ENCODE data around the gene ANKDD1A. TPM values are rescaled to one million over a fixed set of nuclear protein-coding genes. Genes with fewer than 3 reads are reported as not detected.

The ANKDD1A gene
- total and polyA plus RNA-seq, 2 experiments from 2014 or later: 6.7 to 9.3 TPM

DNA sequence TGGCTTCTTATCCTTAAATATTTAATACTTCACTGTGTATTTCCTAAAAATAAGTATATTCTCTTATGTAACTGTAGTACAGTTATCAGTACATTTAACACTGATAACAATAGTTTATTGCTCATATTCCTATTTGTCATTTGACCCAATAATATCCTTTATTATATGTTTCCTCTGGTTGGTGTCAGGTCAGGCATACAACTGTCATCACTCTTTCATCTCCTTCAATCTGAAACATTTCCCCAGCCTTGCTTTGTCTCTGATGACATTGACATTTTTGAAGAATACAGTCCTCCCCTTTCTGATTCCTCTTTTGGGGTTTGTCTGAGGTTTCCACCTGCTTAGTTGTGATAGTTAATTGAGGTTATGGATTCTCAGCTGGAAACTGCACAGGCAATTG lies 42.2 kb upstream of the ANKDD1A start:
- H3K27me3 ChIP-seq (ENCODE audit: insufficient read depth): no peaks in the 10 kb centered on the region
- peaks cover 4% of the 10 kb centered on the region; the same call in 1 of the 2 replicates for H3K9me2 ChIP-seq (ENCODE audit: insufficient read depth)
- H3K36me3 ChIP-seq (ENCODE audit: insufficient read depth): no peaks in the 10 kb centered on the region
- no peak for DNase-seq (ENCODE audit: low spot score)
- H3K27me3 Mint-ChIP-seq (ENCODE audit: insufficient read depth, low read depth, poor library complexity): peaks cover 19% of the 10 kb centered on the region
- TF ChIP-seq STAT1 (IDR thresholded peaks at IDR 0.05; ENCODE audit: unreplicated experiment) (no peak), CREB1 (CRISPR knock-in tag; IDR thresholded peaks at IDR 0.05; ENCODE audit: low read depth) (no peak)
- TF ChIP-seq, protein P1, sequence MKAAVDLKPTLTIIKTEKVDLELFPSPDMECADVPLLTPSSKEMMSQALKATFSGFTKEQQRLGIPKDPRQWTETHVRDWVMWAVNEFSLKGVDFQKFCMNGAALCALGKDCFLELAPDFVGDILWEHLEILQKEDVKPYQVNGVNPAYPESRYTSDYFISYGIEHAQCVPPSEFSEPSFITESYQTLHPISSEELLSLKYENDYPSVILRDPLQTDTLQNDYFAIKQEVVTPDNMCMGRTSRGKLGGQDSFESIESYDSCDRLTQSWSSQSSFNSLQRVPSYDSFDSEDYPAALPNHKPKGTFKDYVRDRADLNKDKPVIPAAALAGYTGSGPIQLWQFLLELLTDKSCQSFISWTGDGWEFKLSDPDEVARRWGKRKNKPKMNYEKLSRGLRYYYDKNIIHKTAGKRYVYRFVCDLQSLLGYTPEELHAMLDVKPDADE (IDR thresholded peaks at IDR 0.05): no peak
- peaks cover 28% of the 10 kb centered on the region for H3K4me1 ChIP-seq (ENCODE audit: insufficient read depth)
- H2AFZ ChIP-seq: no peak overlapping the region
- peaks cover 37% of the 10 kb centered on the region for H3K4me1 Mint-ChIP-seq
- no peaks in the 10 kb centered on the region for H3K79me2 ChIP-seq (replicated peaks; ENCODE audit: insufficient read depth)
- no peaks in the 10 kb centered on the region; the same call in 1 of the 3 replicates for H3K9me3 Mint-ChIP-seq
- H3K4me3 Mint-ChIP-seq: no peak overlapping the region
- peaks cover 19% of the 10 kb centered on the region for H3K36me3 Mint-ChIP-seq (ENCODE audit: low read depth)
- no peak overlapping the region for H3K27ac Mint-ChIP-seq
- H3F3A ChIP-seq (replicated peaks; ENCODE audit: low read depth): 0 out of 2 replicates have a peak, but pooled peaks cover 10% of the 10 kb centered on the region
- H4K20me1 ChIP-seq (replicated peaks; ENCODE audit: insufficient read depth): no peaks in the 10 kb centered on the region
- no peak overlapping the region for H3K27ac ChIP-seq (ENCODE audit: low read depth)
- no peak overlapping the region for H3K4me3 ChIP-seq
- ATAC-seq: no peak
- no peak overlapping the region for H3K4me2 ChIP-seq

DNA sequence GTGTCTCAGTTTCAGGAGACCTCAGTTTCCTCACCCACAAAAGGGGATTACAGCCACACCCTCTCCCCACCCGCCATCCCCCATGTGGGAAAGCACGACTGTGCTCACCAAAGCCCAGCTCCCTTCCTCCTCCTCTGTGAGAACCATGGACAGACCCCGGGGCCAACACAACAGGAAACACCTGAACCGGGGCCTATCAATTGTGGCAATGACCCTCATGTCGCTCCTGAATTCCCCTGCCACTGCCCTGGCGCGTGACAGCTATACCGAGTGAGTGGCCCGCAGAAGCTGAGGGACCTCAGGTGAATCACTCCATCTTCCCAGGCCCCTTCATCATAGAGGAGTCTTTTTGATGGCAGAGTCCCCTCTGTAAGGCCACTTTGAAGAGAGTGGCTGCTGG lies 41.3 kb upstream of the ANKDD1A start:
- no peaks in the 10 kb centered on the region; the same call in 1 of the 3 replicates for H3K9me3 Mint-ChIP-seq
- H3K27me3 Mint-ChIP-seq (ENCODE audit: insufficient read depth, low read depth, poor library complexity): peaks cover 23% of the 10 kb centered on the region
- 0 out of 2 replicates have a peak, but pooled peaks cover 6% of the 10 kb centered on the region for H3F3A ChIP-seq (replicated peaks; ENCODE audit: low read depth)
- no peak for ATAC-seq
- no peaks in the 10 kb centered on the region for H4K20me1 ChIP-seq (replicated peaks; ENCODE audit: insufficient read depth)
- H3K4me1 ChIP-seq (ENCODE audit: insufficient read depth): peaks cover 36% of the 10 kb centered on the region
- no peak overlapping the region for H2AFZ ChIP-seq
- no peak overlapping the region for H3K4me3 ChIP-seq
- H3K27ac Mint-ChIP-seq: no peak overlapping the region
- H3K4me3 Mint-ChIP-seq: no peak overlapping the region
- H3K9me2 ChIP-seq (ENCODE audit: insufficient read depth): peaks cover 4% of the 10 kb centered on the region; the same call in 1 of the 2 replicates
- no peaks in the 10 kb centered on the region for H3K36me3 ChIP-seq (ENCODE audit: insufficient read depth)
- no peaks in the 10 kb centered on the region for H3K27me3 ChIP-seq (ENCODE audit: insufficient read depth)
- DNase-seq (ENCODE audit: low spot score): no peak
- H3K79me2 ChIP-seq (replicated peaks; ENCODE audit: insufficient read depth): no peaks in the 10 kb centered on the region
- peaks cover 13% of the 10 kb centered on the region for H3K36me3 Mint-ChIP-seq (ENCODE audit: low read depth)
- H3K4me2 ChIP-seq: no peak overlapping the region
- H3K4me1 Mint-ChIP-seq: peaks cover 44% of the 10 kb centered on the region
- H3K27ac ChIP-seq (ENCODE audit: low read depth): no peak overlapping the region
- TF ChIP-seq ZNF331 (CRISPR knock-in tag; IDR thresholded peaks at IDR 0.05; ENCODE audit: low read depth): no peak
- TF ChIP-seq EZH2 (IDR thresholded peaks at IDR 0.05; ENCODE audit: low read depth, unreplicated experiment): no peak
- TF ChIP-seq STAT1 (IDR thresholded peaks at IDR 0.05; ENCODE audit: unreplicated experiment): no peak
- no peak for TF ChIP-seq JUNB (IDR thresholded peaks at IDR 0.05; ENCODE audit: unreplicated experiment)
- no peak for TF ChIP-seq ZNF114 (CRISPR knock-in tag; IDR thresholded peaks at IDR 0.05)
- TF ChIP-seq, protein P2, sequence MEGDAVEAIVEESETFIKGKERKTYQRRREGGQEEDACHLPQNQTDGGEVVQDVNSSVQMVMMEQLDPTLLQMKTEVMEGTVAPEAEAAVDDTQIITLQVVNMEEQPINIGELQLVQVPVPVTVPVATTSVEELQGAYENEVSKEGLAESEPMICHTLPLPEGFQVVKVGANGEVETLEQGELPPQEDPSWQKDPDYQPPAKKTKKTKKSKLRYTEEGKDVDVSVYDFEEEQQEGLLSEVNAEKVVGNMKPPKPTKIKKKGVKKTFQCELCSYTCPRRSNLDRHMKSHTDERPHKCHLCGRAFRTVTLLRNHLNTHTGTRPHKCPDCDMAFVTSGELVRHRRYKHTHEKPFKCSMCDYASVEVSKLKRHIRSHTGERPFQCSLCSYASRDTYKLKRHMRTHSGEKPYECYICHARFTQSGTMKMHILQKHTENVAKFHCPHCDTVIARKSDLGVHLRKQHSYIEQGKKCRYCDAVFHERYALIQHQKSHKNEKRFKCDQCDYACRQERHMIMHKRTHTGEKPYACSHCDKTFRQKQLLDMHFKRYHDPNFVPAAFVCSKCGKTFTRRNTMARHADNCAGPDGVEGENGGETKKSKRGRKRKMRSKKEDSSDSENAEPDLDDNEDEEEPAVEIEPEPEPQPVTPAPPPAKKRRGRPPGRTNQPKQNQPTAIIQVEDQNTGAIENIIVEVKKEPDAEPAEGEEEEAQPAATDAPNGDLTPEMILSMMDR (conservative IDR thresholded peaks at IDR 0.05; ENCODE audit: low read depth in 2 of 2): no peak
- no peak for TF ChIP-seq EZH2phosphoT487 (IDR thresholded peaks at IDR 0.05; ENCODE audit: unreplicated experiment)
- TF ChIP-seq, protein P3, sequence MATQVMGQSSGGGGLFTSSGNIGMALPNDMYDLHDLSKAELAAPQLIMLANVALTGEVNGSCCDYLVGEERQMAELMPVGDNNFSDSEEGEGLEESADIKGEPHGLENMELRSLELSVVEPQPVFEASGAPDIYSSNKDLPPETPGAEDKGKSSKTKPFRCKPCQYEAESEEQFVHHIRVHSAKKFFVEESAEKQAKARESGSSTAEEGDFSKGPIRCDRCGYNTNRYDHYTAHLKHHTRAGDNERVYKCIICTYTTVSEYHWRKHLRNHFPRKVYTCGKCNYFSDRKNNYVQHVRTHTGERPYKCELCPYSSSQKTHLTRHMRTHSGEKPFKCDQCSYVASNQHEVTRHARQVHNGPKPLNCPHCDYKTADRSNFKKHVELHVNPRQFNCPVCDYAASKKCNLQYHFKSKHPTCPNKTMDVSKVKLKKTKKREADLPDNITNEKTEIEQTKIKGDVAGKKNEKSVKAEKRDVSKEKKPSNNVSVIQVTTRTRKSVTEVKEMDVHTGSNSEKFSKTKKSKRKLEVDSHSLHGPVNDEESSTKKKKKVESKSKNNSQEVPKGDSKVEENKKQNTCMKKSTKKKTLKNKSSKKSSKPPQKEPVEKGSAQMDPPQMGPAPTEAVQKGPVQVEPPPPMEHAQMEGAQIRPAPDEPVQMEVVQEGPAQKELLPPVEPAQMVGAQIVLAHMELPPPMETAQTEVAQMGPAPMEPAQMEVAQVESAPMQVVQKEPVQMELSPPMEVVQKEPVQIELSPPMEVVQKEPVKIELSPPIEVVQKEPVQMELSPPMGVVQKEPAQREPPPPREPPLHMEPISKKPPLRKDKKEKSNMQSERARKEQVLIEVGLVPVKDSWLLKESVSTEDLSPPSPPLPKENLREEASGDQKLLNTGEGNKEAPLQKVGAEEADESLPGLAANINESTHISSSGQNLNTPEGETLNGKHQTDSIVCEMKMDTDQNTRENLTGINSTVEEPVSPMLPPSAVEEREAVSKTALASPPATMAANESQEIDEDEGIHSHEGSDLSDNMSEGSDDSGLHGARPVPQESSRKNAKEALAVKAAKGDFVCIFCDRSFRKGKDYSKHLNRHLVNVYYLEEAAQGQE (IDR thresholded peaks at IDR 0.05; ENCODE audit: unreplicated experiment): no peak
- TF ChIP-seq POLR2AphosphoS5 (IDR thresholded peaks at IDR 0.05; ENCODE audit: low read depth): no peak

Measured in GM23338 (cell line).